OCI-LY7 (cell line): ENCODE results near the gene GALNT9.

Source experiments
- EZH2phosphoT487 ChIP-seq: fragments of 200-600 bp; sonication (generic); IDR thresholded peaks from 2 replicates; pipeline ENCODE4 v1.6.1; 2018; ENCODE audit warnings: low read depth, borderline replicate concordance, mild to moderate bottlenecking, mixed run types, antibody characterized with exemption, low read length, moderate library complexity, mixed read lengths
- TF ChIP-seq, protein P1 (sequence below): fragments of 200-600 bp; sonication (generic); conservative IDR thresholded peaks from 2 replicates; pipeline ENCODE4 v1.5.1; 2014; ENCODE audit warnings: mild to moderate bottlenecking, antibody characterized with exemption, low read length, moderate library complexity, mixed read lengths

DNA sequence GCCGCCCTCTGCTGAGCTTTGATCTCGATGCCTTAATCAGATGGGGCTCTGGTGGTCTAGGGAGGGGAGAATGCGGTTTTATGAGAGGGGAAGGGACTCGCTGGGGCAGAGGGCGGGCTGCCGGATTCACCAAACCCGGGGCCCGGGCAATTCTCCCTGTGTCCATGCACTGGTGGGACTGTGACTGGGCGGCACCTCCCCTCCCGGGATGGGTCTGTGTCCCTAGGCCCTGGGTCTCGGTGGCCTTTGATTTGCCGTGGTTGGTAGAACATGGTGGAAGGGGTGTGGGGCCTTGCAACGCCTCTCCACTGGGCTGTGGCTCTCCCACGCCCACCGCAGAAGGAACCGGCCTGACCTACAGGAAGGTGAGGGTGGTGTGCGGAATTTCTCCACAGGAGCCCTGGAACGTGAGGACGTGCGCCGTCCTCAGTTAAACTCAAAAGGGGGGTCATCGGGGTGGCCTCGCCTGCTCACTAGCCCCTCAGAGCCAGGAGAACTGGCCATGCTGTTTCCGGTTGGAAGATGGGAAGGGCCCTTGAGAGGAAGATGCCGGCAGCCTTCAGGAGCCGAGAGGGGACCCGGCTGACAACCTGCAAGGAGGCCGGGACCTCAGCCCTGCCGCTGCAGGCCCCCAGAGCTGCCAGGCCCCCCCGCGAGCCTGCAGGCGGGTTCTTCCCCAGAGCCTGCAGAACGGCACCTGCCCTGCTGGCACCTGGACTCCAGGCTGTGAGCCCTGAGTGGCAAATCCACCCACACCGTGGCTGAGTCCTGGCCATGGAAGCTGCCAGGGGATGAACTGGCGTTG, 141.5 kb downstream of the GALNT9 start:
- TF ChIP-seq, protein P1, sequence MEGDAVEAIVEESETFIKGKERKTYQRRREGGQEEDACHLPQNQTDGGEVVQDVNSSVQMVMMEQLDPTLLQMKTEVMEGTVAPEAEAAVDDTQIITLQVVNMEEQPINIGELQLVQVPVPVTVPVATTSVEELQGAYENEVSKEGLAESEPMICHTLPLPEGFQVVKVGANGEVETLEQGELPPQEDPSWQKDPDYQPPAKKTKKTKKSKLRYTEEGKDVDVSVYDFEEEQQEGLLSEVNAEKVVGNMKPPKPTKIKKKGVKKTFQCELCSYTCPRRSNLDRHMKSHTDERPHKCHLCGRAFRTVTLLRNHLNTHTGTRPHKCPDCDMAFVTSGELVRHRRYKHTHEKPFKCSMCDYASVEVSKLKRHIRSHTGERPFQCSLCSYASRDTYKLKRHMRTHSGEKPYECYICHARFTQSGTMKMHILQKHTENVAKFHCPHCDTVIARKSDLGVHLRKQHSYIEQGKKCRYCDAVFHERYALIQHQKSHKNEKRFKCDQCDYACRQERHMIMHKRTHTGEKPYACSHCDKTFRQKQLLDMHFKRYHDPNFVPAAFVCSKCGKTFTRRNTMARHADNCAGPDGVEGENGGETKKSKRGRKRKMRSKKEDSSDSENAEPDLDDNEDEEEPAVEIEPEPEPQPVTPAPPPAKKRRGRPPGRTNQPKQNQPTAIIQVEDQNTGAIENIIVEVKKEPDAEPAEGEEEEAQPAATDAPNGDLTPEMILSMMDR = no peak
- no peak for TF ChIP-seq EZH2phosphoT487
